Endothelial cell of umbilical vein (primary cell): ENCODE measurements around the gene SCN3B. TPM values are rescaled to one million over a fixed set of nuclear protein-coding genes. Genes with fewer than 3 reads are reported as not detected.

ENCODE experiments used
- BruUV-seq: library from RNA; stranded (reverse); fragments of 400-500 nt; replicated peaks from 2 replicates; lab custom pipeline; 2021; lab: Mats Ljungman, UMichigan
- CTCF ChIA-PET: fragments of 300-600, 350-600 bp; sonication (Branson Sonifier 250); formaldehyde crosslinking; loops from one replicate; lab custom pipeline; 2021; ENCODE audit warnings: antibody characterized with exemption, inconsistent platforms; lab: Charles Lee
- POLR2A ChIA-PET: fragments of 300-600, 350-600 bp; sonication (Branson Sonifier 250); formaldehyde crosslinking; loops from one replicate; lab custom pipeline; 2021; ENCODE audit warnings: antibody characterized with exemption, inconsistent platforms; lab: Charles Lee
- DNase-seq: peaks from one replicate; pipeline ENCODE4 v3.0.0-alpha.2; 2011; ENCODE audit warnings: low read depth, low spot score
- FAIRE-seq: peaks from 2 replicates; lab custom pipeline; 2011; peaks lifted over from hg19 to GRCh38; lab: Jason Lieb, UNC
- H2AFZ ChIP-seq: 2 replicates; pipeline ENCODE4 v1.6.0; 2012; ENCODE audit warnings: low read depth, low read length, control low read depth, inconsistent platforms
- H3K27ac ChIP-seq: 2 replicates; pipeline ENCODE4 v1.5.1; 2011; ENCODE audit warnings: low read depth, mild to moderate bottlenecking, control low read depth, low read length, moderate library complexity; ENCODE audit not compliant: insufficient read depth
- H3K27me3 ChIP-seq, 2 experiments: 2 replicates each; pipeline versions ENCODE4 v1.6.0 to v1.6.1; 2011; ENCODE audit warnings: low read length in 2 of 2, mixed read lengths in 1 of 2; ENCODE audit not compliant: control insufficient read depth in 2 of 2, insufficient read depth in 2 of 2
- H3K36me3 ChIP-seq, 2 experiments: 2 replicates in 1 of 2; 3 replicates in 1 of 2; pipeline ENCODE4 v1.5.1; 2011; ENCODE audit warnings: low read length in 2 of 2, mild to moderate bottlenecking in 1 of 2, moderate library complexity in 1 of 2; ENCODE audit not compliant: control insufficient read depth in 2 of 2, insufficient read depth in 2 of 2; ENCODE audit errors: extremely low read depth in 1 of 2
- H3K4me1 ChIP-seq: 3 replicates; pipeline ENCODE4 v1.5.1; 2011; ENCODE audit warnings: mild to moderate bottlenecking, low read length; ENCODE audit not compliant: control insufficient read depth, insufficient read depth; ENCODE audit errors: extremely low read depth
- H3K4me2 ChIP-seq: 2 replicates; pipeline ENCODE4 v1.6.1; 2011; ENCODE audit warnings: low read length, control low read depth, mixed read lengths; ENCODE audit not compliant: insufficient read depth
- H3K4me3 ChIP-seq, 3 experiments: fragments of 200-600 bp in 1 of 3; sonication (generic), shearing (Covaris generic) in 1 of 3; replicated peaks in 1 of 3; 2 replicates each; pipeline ENCODE4 v1.5.1; 2011 to 2016; ENCODE audit warnings: control low read depth in 3 of 3, low read length in 3 of 3, mild to moderate bottlenecking in 2 of 3, inconsistent platforms in 1 of 3, low read depth in 1 of 3, moderate library complexity in 1 of 3; ENCODE audit not compliant: insufficient read depth in 1 of 3
- H3K79me2 ChIP-seq: 2 replicates; pipeline ENCODE4 v1.6.0; 2012; ENCODE audit warnings: low read length, inconsistent platforms; ENCODE audit not compliant: control insufficient read depth, insufficient read depth
- H3K9ac ChIP-seq: replicated peaks from 2 replicates; pipeline ENCODE3; 2011; ENCODE audit warnings: low read length, control low read depth; ENCODE audit not compliant: insufficient read depth; ENCODE audit errors: extremely low read depth
- H3K9me1 ChIP-seq: replicated peaks from 3 replicates; pipeline ENCODE4 v1.6.0; 2011; ENCODE audit warnings: mild to moderate bottlenecking, low read length; ENCODE audit not compliant: control insufficient read depth, insufficient read depth; ENCODE audit errors: extremely low read depth
- H3K9me3 ChIP-seq: replicated peaks from 2 replicates; pipeline ENCODE4 v1.5.1; 2012; ENCODE audit warnings: low read length, inconsistent platforms; ENCODE audit not compliant: control insufficient read depth, insufficient read depth
- H4K20me1 ChIP-seq: replicated peaks from 2 replicates; pipeline ENCODE3; 2011; ENCODE audit warnings: mild to moderate bottlenecking, low read length; ENCODE audit not compliant: control insufficient read depth, insufficient read depth; ENCODE audit errors: extremely low read depth
- EZH2 ChIP-seq: IDR thresholded peaks from 2 replicates; pipeline ENCODE4 v1.6.1; 2012; ENCODE audit warnings: borderline replicate concordance, low read depth, mild to moderate bottlenecking, moderate library complexity, low read length, inconsistent platforms; ENCODE audit not compliant: severe bottlenecking
- FOS ChIP-seq: IDR thresholded peaks from 2 replicates; pipeline ENCODE4 v1.6.1; 2011; ENCODE audit warnings: mild to moderate bottlenecking, low read length, moderate library complexity, borderline replicate concordance; ENCODE audit not compliant: insufficient read depth
- GATA2 ChIP-seq: IDR thresholded peaks from 2 replicates; pipeline ENCODE4 v1.7.0; 2011; ENCODE audit warnings: low read depth, mild to moderate bottlenecking, moderate library complexity, mixed read lengths, low read length; ENCODE audit not compliant: insufficient read length, insufficient read depth
- JUN ChIP-seq: IDR thresholded peaks from 2 replicates; pipeline ENCODE4 v1.6.1; 2011; ENCODE audit warnings: borderline replicate concordance, low read depth; ENCODE audit not compliant: insufficient read length, insufficient read depth
- MAX ChIP-seq: IDR thresholded peaks from 2 replicates; pipeline ENCODE4 v1.6.1; 2011; ENCODE audit not compliant: insufficient read depth, insufficient read length
- MYC ChIP-seq: IDR thresholded peaks from one replicate; pipeline ENCODE4 v1.6.1; 2011; ENCODE audit warnings: mild to moderate bottlenecking, low read depth, low read length
- POLR2A ChIP-seq: IDR thresholded peaks from 2 replicates; pipeline ENCODE4 v1.6.1; 2012; ENCODE audit warnings: low read depth, mild to moderate bottlenecking, control low read depth, low read length
- POLR2AphosphoS5 ChIP-seq: IDR thresholded peaks from 2 replicates; pipeline ENCODE4 v1.6.1; 2012; ENCODE audit warnings: low read depth, mild to moderate bottlenecking, control low read depth, low read length, moderate library complexity; ENCODE audit not compliant: insufficient read depth
- dilution Hi-C: fragments of 300-500 bp; cut with MboI; formaldehyde crosslinking; loops from one replicate; pipeline ENCODE4 v1.15.0; 2019; ENCODE audit warnings: low sequenced_read_pairs; ENCODE audit not compliant: extremely low pct_ligation_motif_present
- intact Hi-C: fragments of 100-400 bp; cut with micrococcal nuclease; formaldehyde crosslinking; loops from one replicate; pipeline ENCODE4 v1.10.0; 2022
- polyA plus RNA-seq, 4 experiments: library from polyadenylated mRNA; depleted of rRNA in 3 of 4; stranded (reverse) in 3 of 4; unstranded in 1 of 4; fragments of >200 nt; gene quantifications; 2 replicates each; pipeline versions ENCODE4 v1.2.1 to v1.2.3, GENCODE V29; 2011 to 2012; ENCODE audit warnings: missing spikeins in 1 of 4
- total RNA-seq: library from RNA; stranded (reverse); gene quantifications from 2 replicates; pipeline ENCODE4 v1.2.3, GENCODE V29; 2021
- TF ChIP-seq, protein P1 (sequence below), 2 donors: IDR thresholded peaks; 1 replicate in 1 of 2; 2 replicates in 1 of 2; pipeline ENCODE4 v1.5.1; 2011; ENCODE audit warnings: low read length in 2 of 2, mild to moderate bottlenecking in 2 of 2, moderate library complexity in 2 of 2, control low read depth in 1 of 2, inconsistent platforms in 1 of 2, low read depth in 1 of 2; ENCODE audit not compliant: insufficient read depth in 1 of 2; ENCODE audit errors: extremely low read depth in 1 of 2

The SCN3B gene
- total and polyA plus RNA-seq, 2 donors (not counting 3 experiments of a cell fraction or from before 2014, with no cell fraction given): 0.72 to 1.4 TPM

- Histone ChIP-seq H3K27ac (no peak overlapping the region), H3K9ac (no peak overlapping the region), H4K20me1 (no peaks in the 10 kb centered on the region), H3K4me1 (peaks cover 6% of the 10 kb centered on the region), H3K4me2 (peak overlapping the region; percentile 84), H3K9me1 (no peaks in the 10 kb centered on the region), H2AFZ (peak overlapping the region; percentile 86), H3K9me3 (no peaks in the 10 kb centered on the region), H3K27me3 (peaks cover 15 to 16% of the 10 kb centered on the region in 2 experiments), H3K4me3 (peak overlapping the region; percentile 58 to 67 (median 59)), H3K79me2 (no peaks in the 10 kb centered on the region), H3K36me3 (no peaks in the 10 kb centered on the region)
- intact Hi-C loops: loop anchor here (1.0 kb wide), 2 partner anchors 25 to 64 kb away; no protein-coding TSS in a partner anchor
- CTCF ChIA-PET: interaction anchor here (1.0 to 6.3 kb wide), 11 partner anchors 11 to 74 kb away, joined by 3 to 41 read pairs (median 3); no protein-coding TSS in a partner anchor
- FAIRE-seq (peak; percentile 24), DNase-seq (peak; percentile 56)
- BruUV-seq: no TSS peak
- POLR2A ChIA-PET: no interaction called here
- TF ChIP-seq MAX: no peak
- TF ChIP-seq, protein P1, sequence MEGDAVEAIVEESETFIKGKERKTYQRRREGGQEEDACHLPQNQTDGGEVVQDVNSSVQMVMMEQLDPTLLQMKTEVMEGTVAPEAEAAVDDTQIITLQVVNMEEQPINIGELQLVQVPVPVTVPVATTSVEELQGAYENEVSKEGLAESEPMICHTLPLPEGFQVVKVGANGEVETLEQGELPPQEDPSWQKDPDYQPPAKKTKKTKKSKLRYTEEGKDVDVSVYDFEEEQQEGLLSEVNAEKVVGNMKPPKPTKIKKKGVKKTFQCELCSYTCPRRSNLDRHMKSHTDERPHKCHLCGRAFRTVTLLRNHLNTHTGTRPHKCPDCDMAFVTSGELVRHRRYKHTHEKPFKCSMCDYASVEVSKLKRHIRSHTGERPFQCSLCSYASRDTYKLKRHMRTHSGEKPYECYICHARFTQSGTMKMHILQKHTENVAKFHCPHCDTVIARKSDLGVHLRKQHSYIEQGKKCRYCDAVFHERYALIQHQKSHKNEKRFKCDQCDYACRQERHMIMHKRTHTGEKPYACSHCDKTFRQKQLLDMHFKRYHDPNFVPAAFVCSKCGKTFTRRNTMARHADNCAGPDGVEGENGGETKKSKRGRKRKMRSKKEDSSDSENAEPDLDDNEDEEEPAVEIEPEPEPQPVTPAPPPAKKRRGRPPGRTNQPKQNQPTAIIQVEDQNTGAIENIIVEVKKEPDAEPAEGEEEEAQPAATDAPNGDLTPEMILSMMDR (IDR thresholded peaks at IDR 0.05; ENCODE audit: extremely low read depth in 1 of 2, insufficient read depth in 1 of 2, low read depth in 1 of 2, low read length in 2 of 2): peak; percentile 11 to 26
- dilution Hi-C loops: no loop called here
These were observed 428 bp downstream of the SCN3B start for GRCh38 chr11:123653827-123654565.

DNA sequence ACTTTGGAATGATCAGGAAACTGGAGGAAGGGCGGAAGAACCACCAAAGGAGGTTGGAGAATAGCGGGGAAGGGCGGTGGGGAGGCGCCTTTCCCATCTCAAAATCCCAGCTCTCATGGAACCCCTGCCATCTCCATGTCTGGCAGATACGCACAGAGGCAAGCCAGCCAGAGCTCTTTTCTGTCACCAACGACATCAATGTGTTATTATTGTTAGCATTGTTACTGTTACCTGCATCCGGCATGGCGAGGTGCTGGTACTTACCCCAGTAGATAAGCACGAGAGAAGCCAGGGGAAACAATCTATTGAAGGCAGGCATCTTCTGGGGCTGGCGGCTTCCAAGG, 969 bp downstream of the SCN3B start:
- no peak for DNase-seq
- Histone ChIP-seq H4K20me1 (no peaks in the 10 kb centered on the region), H3K79me2 (no peaks in the 10 kb centered on the region), H2AFZ (no peak overlapping the region), H3K9me1 (no peaks in the 10 kb centered on the region), H3K4me1 (peaks cover 6% of the 10 kb centered on the region), H3K9ac (no peak overlapping the region), H3K27me3 (peaks cover 15 to 16% of the 10 kb centered on the region in 2 experiments), H3K4me3 (no peak overlapping the region), H3K9me3 (no peaks in the 10 kb centered on the region), H3K36me3 (no peaks in the 10 kb centered on the region), H3K27ac (no peak overlapping the region), H3K4me2 (no peak overlapping the region)
- dilution Hi-C loops (no loop called here), intact Hi-C loops (no loop called here)
- POLR2A ChIA-PET: no interaction called here
- CTCF ChIA-PET: interaction anchor here (1.0 to 6.3 kb wide), 8 partner anchors 11 to 58 kb away, joined by 3 to 41 read pairs (median 3); no protein-coding TSS in a partner anchor
- BruUV-seq: no TSS peak
- no peak for FAIRE-seq
- TF ChIP-seq MAX (no peak), POLR2AphosphoS5 (no peak), MYC (no peak), POLR2A (no peak), FOS (no peak), GATA2 (no peak), EZH2 (no peak), JUN (no peak)
